HepG2 (cell line): ENCODE data around the gene TUBA4B. TPM values are rescaled to one million over a fixed set of nuclear protein-coding genes. Genes with fewer than 3 reads are reported as not detected.

Experiments
- ADNP ChIP-seq: sonication (generic); formaldehyde crosslinking; IDR thresholded peaks from 2 replicates; pipeline ENCODE4 v1.4.0; 2020; ENCODE audit warnings: missing genetic modification reagents
- BATF2 ChIP-seq: sonication (generic); formaldehyde crosslinking; IDR thresholded peaks from 2 replicates; pipeline ENCODE4 v1.8.0; 2022; ENCODE audit warnings: mild to moderate bottlenecking, missing genetic modification reagents, moderate library complexity
- CCDC6 ChIP-seq: sonication (generic); formaldehyde crosslinking; IDR thresholded peaks from 2 replicates; pipeline ENCODE4 v1.8.1; 2022; ENCODE audit warnings: mild to moderate bottlenecking, missing genetic modification reagents, moderate library complexity
- DNMT1 ChIP-seq: sonication (generic); formaldehyde crosslinking; IDR thresholded peaks from 2 replicates; pipeline ENCODE4 v1.5.1; 2020; ENCODE audit warnings: mild to moderate bottlenecking, missing genetic modification reagents
- DRAP1 ChIP-seq: IDR thresholded peaks from 2 replicates; pipeline ENCODE4 v1.6.1; 2016; ENCODE audit warnings: missing genetic modification reagents, missing compliant biosample characterization
- ELF4 ChIP-seq: sonication (generic); formaldehyde crosslinking; IDR thresholded peaks from 2 replicates; pipeline ENCODE4 v1.5.0; 2020; ENCODE audit warnings: missing genetic modification reagents, mild to moderate bottlenecking, moderate library complexity, borderline replicate concordance
- FOSL1 ChIP-seq: sonication (generic); formaldehyde crosslinking; IDR thresholded peaks from 2 replicates; pipeline ENCODE4 v1.9.0; 2021; ENCODE audit warnings: missing genetic modification reagents, borderline replicate concordance
- HDAC2 ChIP-seq: sonication (generic); formaldehyde crosslinking; IDR thresholded peaks from 2 replicates; pipeline ENCODE4 v1.4.0; 2020; ENCODE audit warnings: missing genetic modification reagents
- HOXD1 ChIP-seq: sonication (generic); formaldehyde crosslinking; IDR thresholded peaks from 2 replicates; pipeline ENCODE4 v1.5.0; 2020; ENCODE audit warnings: missing genetic modification reagents
- KLF11 ChIP-seq: IDR thresholded peaks from 2 replicates; pipeline ENCODE4 v1.6.1; 2016; ENCODE audit warnings: missing compliant biosample characterization
- KLF9 ChIP-seq: IDR thresholded peaks from 2 replicates; pipeline ENCODE4 v1.6.1; 2016; ENCODE audit warnings: low read depth
- MAFF ChIP-seq: IDR thresholded peaks from 2 replicates; pipeline ENCODE4 v1.6.1; 2011; ENCODE audit warnings: low read depth, low read length, improper control_type of control experiment
- MAFG ChIP-seq: sonication (generic); formaldehyde crosslinking; IDR thresholded peaks from 2 replicates; pipeline ENCODE4 v1.5.1; 2020; ENCODE audit warnings: mild to moderate bottlenecking, missing genetic modification reagents
- MATR3 ChIP-seq: sonication (generic); formaldehyde crosslinking; IDR thresholded peaks from 2 replicates; pipeline ENCODE4 v1.4.0; 2020; ENCODE audit warnings: missing genetic modification reagents
- MED1 ChIP-seq: sonication (generic); formaldehyde crosslinking; IDR thresholded peaks from 2 replicates; pipeline ENCODE4 v1.4.0; 2020; ENCODE audit warnings: missing genetic modification reagents
- NKX3-1 ChIP-seq: sonication (generic); formaldehyde crosslinking; IDR thresholded peaks from 2 replicates; pipeline ENCODE4 v1.5.0; 2020; ENCODE audit warnings: missing genetic modification reagents
- NR1H2 ChIP-seq: sonication (generic); formaldehyde crosslinking; IDR thresholded peaks from 2 replicates; pipeline ENCODE4 v1.8.1; 2022; ENCODE audit warnings: low read depth, missing genetic modification reagents, borderline replicate concordance
- PAXIP1 ChIP-seq: sonication (generic); formaldehyde crosslinking; conservative IDR thresholded peaks from 2 replicates; pipeline ENCODE4 v1.4.0; 2020; ENCODE audit warnings: mild to moderate bottlenecking, missing genetic modification reagents, moderate library complexity
- TBX2 ChIP-seq: sonication (generic); formaldehyde crosslinking; IDR thresholded peaks from 2 replicates; pipeline ENCODE4 v1.5.0; 2020; ENCODE audit warnings: missing genetic modification reagents, mild to moderate bottlenecking, borderline replicate concordance
- TEAD3 ChIP-seq: optimal IDR thresholded peaks from 2 replicates; pipeline ENCODE3; 2016; ENCODE audit warnings: borderline replicate concordance
- TOPORS ChIP-seq: sonication (generic); formaldehyde crosslinking; IDR thresholded peaks from 2 replicates; pipeline ENCODE4 v1.8.0; 2023; ENCODE audit warnings: mild to moderate bottlenecking, missing genetic modification reagents
- ZFYVE20 ChIP-seq: sonication (generic); formaldehyde crosslinking; IDR thresholded peaks from 2 replicates; pipeline ENCODE4 v1.8.0; 2023; ENCODE audit warnings: low read depth, mild to moderate bottlenecking, moderate library complexity, missing genetic modification reagents, borderline replicate concordance
- ZNF264 ChIP-seq: sonication (generic); formaldehyde crosslinking; IDR thresholded peaks from 2 replicates; pipeline ENCODE4 v1.4.0; 2020; ENCODE audit warnings: missing genetic modification reagents
- ZNF678 ChIP-seq: sonication (generic); formaldehyde crosslinking; IDR thresholded peaks from 2 replicates; pipeline ENCODE4 v1.4.0; 2020; ENCODE audit warnings: mild to moderate bottlenecking, missing genetic modification reagents
- ZNF691 ChIP-seq: sonication (generic); formaldehyde crosslinking; IDR thresholded peaks from 2 replicates; pipeline ENCODE4 v1.4.0; 2020; ENCODE audit warnings: missing genetic modification reagents, low read depth, mild to moderate bottlenecking, borderline replicate concordance
- polyA plus RNA-seq, 8 experiments: library from polyadenylated mRNA; depleted of rRNA in 3 of 8; stranded (reverse) in 7 of 8; unstranded in 1 of 8; fragments of >200 nt; fragmentation: Illumina TruSeq in 4 of 8; extraction: Trizol in 4 of 8; gene quantifications; 2 replicates each; pipeline versions ENCODE4 v1.2.1 to v1.2.3, GENCODE V29; 2011 to 2016; ENCODE audit warnings: low read depth in 4 of 8, missing spikeins in 1 of 8, mixed read lengths in 1 of 8; ENCODE audit not compliant: insufficient read depth in 1 of 8
- total RNA-seq, 5 experiments: library from RNA; depleted of rRNA; stranded (reverse); fragments of >200 nt; fragmentation: Illumina TruSeq; extraction: Trizol; gene quantifications; 2 replicates each; pipeline ENCODE4 v1.2.3, GENCODE V29; 2016; ENCODE audit warnings: low read depth in 1 of 5

The TUBA4B gene
- total and polyA plus RNA-seq, 2 of the 13 experiments (the other 11 are each of a cell fraction or from before 2014, with no cell fraction given): 0.18 to 0.22 TPM

- peak; percentile 76 for TF ChIP-seq TEAD3
- peak; percentile 99 for TF ChIP-seq NKX3-1 (CRISPR knock-in tag)
- TF ChIP-seq PAXIP1 (CRISPR knock-in tag): 0 out of 2 replicates have a peak, but pooled peaks have one; percentile 29
- peak; percentile 99 for TF ChIP-seq KLF11 (CRISPR knock-in tag)
- TF ChIP-seq DRAP1 (CRISPR knock-in tag): peak; percentile 51; the same call in 1 of the 2 replicates
- peak; percentile 86 for TF ChIP-seq ZNF264
- no peak for TF ChIP-seq MATR3
- peak; percentile 78 for TF ChIP-seq MED1
- peak; percentile 99 for TF ChIP-seq ZNF678 (CRISPR knock-in tag)
- TF ChIP-seq NR1H2 (CRISPR knock-in tag): no peak; the same call in 1 of the 2 replicates
- TF ChIP-seq ADNP (CRISPR knock-in tag): no peak
- TF ChIP-seq KLF9 (CRISPR knock-in tag): peak; percentile 88; the same call in 1 of the 2 replicates
- peak; percentile 59; the same call in 1 of the 2 replicates for TF ChIP-seq ZNF691 (CRISPR knock-in tag)
- 0 out of 2 replicates have a peak, but pooled peaks have one; percentile 41 for TF ChIP-seq DNMT1 (CRISPR knock-in tag)
- peak; percentile 88 for TF ChIP-seq TBX2
- no peak; the same call in 1 of the 2 replicates for TF ChIP-seq MAFG (CRISPR knock-in tag)
- TF ChIP-seq BATF2 (CRISPR knock-in tag): peak; percentile 89; the same call in 1 of the 2 replicates
- peak; percentile 69; the same call in 1 of the 2 replicates for TF ChIP-seq TOPORS (CRISPR knock-in tag)
- TF ChIP-seq FOSL1: peak; percentile 38; the same call in 1 of the 2 replicates
- TF ChIP-seq ZFYVE20 (CRISPR knock-in tag): peak; percentile 88
- TF ChIP-seq MAFF: no peak
- peak; percentile 72; the same call in 1 of the 2 replicates for TF ChIP-seq HDAC2 (CRISPR knock-in tag)
- TF ChIP-seq ELF4 (CRISPR knock-in tag): no peak
- TF ChIP-seq CCDC6: peak; percentile 85; the same call in 1 of the 2 replicates
- peak; percentile 94; the same call in 1 of the 2 replicates for TF ChIP-seq HOXD1 (CRISPR knock-in tag)
Observed at GRCh38 chr2:219308142-219309101, 55.4 kb downstream of the TUBA4B start (continued).
